CD14-positive monocyte (primary cell): Measurements from ENCODE around the gene SMARCA4. TPM values are rescaled to one million over a fixed set of nuclear protein-coding genes. Genes with fewer than 3 reads are reported as not detected.

ENCODE experiments used
- DNase-seq, 3 donors: peaks; one replicate each; pipeline ENCODE4 v3.0.0-alpha.2; 2011 to 2022
- H2AFZ ChIP-seq: 2 replicates; pipeline ENCODE4 v1.6.0; 2012; ENCODE audit warnings: mild to moderate bottlenecking, low read depth, low read length, inconsistent platforms; ENCODE audit not compliant: insufficient read depth, poor library complexity, severe bottlenecking
- H3K27ac ChIP-seq, 2 donors: 1 replicate in 1 of 2; 2 replicates in 1 of 2; pipeline ENCODE4 v1.5.1; 2012 to 2013; ENCODE audit warnings: low read length in 2 of 2, control low read depth in 1 of 2, inconsistent platforms in 1 of 2, low read depth in 1 of 2, mild to moderate bottlenecking in 1 of 2
- H3K27me3 ChIP-seq, 2 donors: one replicate each; pipeline versions ENCODE4 v1.6.0 to v1.6.1; 2011 to 2013; ENCODE audit warnings: low read length in 2 of 2; ENCODE audit not compliant: control insufficient read depth in 2 of 2, insufficient read depth in 2 of 2
- H3K36me3 ChIP-seq, 2 donors: replicated peaks in 1 of 2; 1 replicate in 1 of 2; 2 replicates in 1 of 2; pipeline versions ENCODE4 v1.5.1 to v1.6.1; 2012 to 2013; ENCODE audit warnings: low read length in 2 of 2, control low read depth in 1 of 2, inconsistent platforms in 1 of 2, mild to moderate bottlenecking in 1 of 2; ENCODE audit not compliant: insufficient read depth in 2 of 2, control insufficient read depth in 1 of 2
- H3K4me1 ChIP-seq, 2 donors: 1 replicate in 1 of 2; 2 replicates in 1 of 2; pipeline versions ENCODE4 v1.5.1 to v1.6.1; 2012 to 2013; ENCODE audit warnings: low read length in 2 of 2, control low read depth in 1 of 2, inconsistent platforms in 1 of 2, mild to moderate bottlenecking in 1 of 2, moderate library complexity in 1 of 2; ENCODE audit not compliant: insufficient read depth in 2 of 2, control insufficient read depth in 1 of 2
- H3K4me2 ChIP-seq: replicated peaks from 2 replicates; pipeline ENCODE3; 2012; ENCODE audit warnings: low read length, moderate library complexity, mild to moderate bottlenecking; ENCODE audit not compliant: poor library complexity, severe bottlenecking; ENCODE audit errors: extremely low read depth
- H3K4me3 ChIP-seq, 3 experiments: fragments of 200-600 bp in 1 of 3; sonication (generic) in 1 of 3; replicated peaks in 1 of 3; 1 replicate in 2 of 3; 2 replicates in 1 of 3; pipeline ENCODE4 v1.5.1; 2011 to 2013; ENCODE audit warnings: low read length in 3 of 3, mild to moderate bottlenecking in 3 of 3, control low read depth in 2 of 3, low read depth in 2 of 3, inconsistent platforms in 1 of 3, moderate library complexity in 1 of 3
- H3K79me2 ChIP-seq: 2 replicates; pipeline ENCODE4 v1.6.0; 2012; ENCODE audit warnings: mild to moderate bottlenecking, control low read depth, inconsistent platforms, low read length, moderate library complexity; ENCODE audit not compliant: insufficient read depth
- H3K9ac ChIP-seq: 2 replicates; pipeline ENCODE4 v1.6.0; 2017; ENCODE audit warnings: low read length, mild to moderate bottlenecking; ENCODE audit not compliant: insufficient read depth, poor library complexity, severe bottlenecking
- H3K9me3 ChIP-seq, 2 donors: replicated peaks in 1 of 2; 1 replicate in 1 of 2; 2 replicates in 1 of 2; pipeline versions ENCODE4 v1.5.1 to v1.6.1; 2012 to 2013; ENCODE audit warnings: low read length in 2 of 2, control low read depth in 1 of 2; ENCODE audit not compliant: control insufficient read depth in 1 of 2, insufficient read depth in 1 of 2
- H4K20me1 ChIP-seq: 2 replicates; pipeline ENCODE4 v1.6.0; 2012; ENCODE audit warnings: mild to moderate bottlenecking, low read length, control low read depth, moderate library complexity; ENCODE audit not compliant: insufficient read depth
- H3K27ac Mint-ChIP-seq, 7 donors: one replicate each; pipeline ENCODE4 v1.8.0; 2020; ENCODE audit warnings: mild to moderate bottlenecking in 7 of 7, mixed read lengths in 7 of 7, moderate library complexity in 6 of 7, inconsistent platforms in 2 of 7
- H3K27me3 Mint-ChIP-seq, 3 donors: one replicate each; pipeline ENCODE4 v1.8.0; 2021 to 2022; ENCODE audit warnings: low read depth in 3 of 3, mild to moderate bottlenecking in 3 of 3, mixed read lengths in 3 of 3, moderate library complexity in 3 of 3, inconsistent platforms in 1 of 3
- H3K36me3 Mint-ChIP-seq, 2 donors: one replicate each; pipeline ENCODE4 v1.8.0; 2020; ENCODE audit warnings: mixed read lengths in 2 of 2, inconsistent platforms in 1 of 2, mild to moderate bottlenecking in 1 of 2
- H3K4me1 Mint-ChIP-seq: one replicate; pipeline ENCODE4 v1.8.0; 2020; ENCODE audit warnings: mild to moderate bottlenecking, mixed read lengths
- H3K4me3 Mint-ChIP-seq, 2 donors: one replicate each; pipeline ENCODE4 v1.8.0; 2020; ENCODE audit warnings: mild to moderate bottlenecking in 2 of 2, mixed read lengths in 2 of 2, moderate library complexity in 1 of 2
- H3K9me3 Mint-ChIP-seq, 7 donors: one replicate each; pipeline ENCODE4 v1.8.0; 2020 to 2022; ENCODE audit warnings: mixed read lengths in 7 of 7, mild to moderate bottlenecking in 6 of 7, moderate library complexity in 6 of 7, inconsistent platforms in 2 of 7
- CTCF ChIP-seq: fragments of 200-600 bp; IDR thresholded peaks from one replicate; pipeline ENCODE4 v1.8.0; 2022; ENCODE audit warnings: antibody characterized with exemption, mild to moderate bottlenecking
- WGBS: methylation state at CpG from one replicate; pipeline ENCODE4 v1.1.5; 2013; ENCODE audit warnings: missing lambda C conversion rate; ENCODE audit not compliant: insufficient coverage; 5-methylcytosine and 5-hydroxymethylcytosine counted together
- intact Hi-C, 2 donors: fragments of 100-400 bp; cut with micrococcal nuclease; formaldehyde crosslinking; loops; one replicate each; pipeline versions ENCODE4 v1.15.0 to v1.15.1; 2023
- polyA plus RNA-seq, 3 donors: library from polyadenylated mRNA; depleted of rRNA in 1 of 3; unstranded in 2 of 3; stranded (reverse) in 1 of 3; fragments of 300-500 nt in 2 of 3; fragments of >200 nt in 1 of 3; fragmentation: Illumina TruSeq in 2 of 3; gene quantifications; 1 replicate in 2 of 3; 2 replicates in 1 of 3; pipeline ENCODE4 v1.2.3, GENCODE V29; 2012 to 2021

SMARCA4 gene
- polyA plus RNA-seq, 3 donors: 5.1 to 53.3 (median 7.0) TPM

- Histone ChIP-seq H3K36me3 (peaks cover 93 to 98% of the 10 kb centered on the region in 2 donors), H3K79me2 (no peaks in the 10 kb centered on the region), H3K9me3 (no peaks in the 10 kb centered on the region), H3K27me3 (no peaks in the 10 kb centered on the region), H4K20me1 (no peaks in the 10 kb centered on the region), H3K4me3 (no peak overlapping the region), H3K9ac (no peak overlapping the region), H2AFZ (no peak overlapping the region), H3K4me1 (no peaks in the 10 kb centered on the region), H3K4me2 (no peak overlapping the region), H3K27ac (no peak overlapping the region)
- H3K36me3 Mint-ChIP-seq: peaks cover 87 to 99% of the 10 kb centered on the region in 2 donors
- no peak for TF ChIP-seq CTCF
- no peaks in the 10 kb centered on the region for H3K4me1 Mint-ChIP-seq
- peak overlapping the region in 1 of 7 donors; percentile 30 for H3K27ac Mint-ChIP-seq
- 98% methylated on average over 15 of the region's 16 CpGs for WGBS
- no peak overlapping the region for H3K4me3 Mint-ChIP-seq
- intact Hi-C loops: no loop called here
- peaks cover 0 to 2% (median 0%) of the 10 kb centered on the region in 3 donors for H3K27me3 Mint-ChIP-seq
- no peak for DNase-seq
- no peaks in the 10 kb centered on the region for H3K9me3 Mint-ChIP-seq
Measured at GRCh38 chr19:11025997-11026396, 65.2 kb downstream of the SMARCA4 start.

- H3K27me3 Mint-ChIP-seq: peaks cover 0 to 2% (median 0%) of the 10 kb centered on the region in 3 donors
- Histone ChIP-seq H3K4me1 (no peaks in the 10 kb centered on the region), H3K4me3 (no peak overlapping the region), H2AFZ (no peak overlapping the region), H3K27ac (no peak overlapping the region), H3K9me3 (no peaks in the 10 kb centered on the region), H3K79me2 (no peaks in the 10 kb centered on the region), H3K27me3 (no peaks in the 10 kb centered on the region), H3K9ac (no peak overlapping the region), H4K20me1 (no peaks in the 10 kb centered on the region), H3K4me2 (no peak overlapping the region), H3K36me3 (peaks cover 92 to 98% of the 10 kb centered on the region in 2 donors)
- TF ChIP-seq CTCF: no peak
- no peak overlapping the region for H3K4me3 Mint-ChIP-seq
- peak overlapping the region in 1 of 7 donors; percentile 6 for H3K27ac Mint-ChIP-seq
- DNase-seq: no peak
- intact Hi-C loops: no loop called here
- H3K36me3 Mint-ChIP-seq: peaks cover 85 to 99% of the 10 kb centered on the region in 2 donors
- WGBS: 100% methylated on average over 7 of the region's 14 CpGs
- no peaks in the 10 kb centered on the region for H3K9me3 Mint-ChIP-seq
- no peaks in the 10 kb centered on the region for H3K4me1 Mint-ChIP-seq
Measured at GRCh38 chr19:11027381-11027780, 66.6 kb downstream of the SMARCA4 start.
